ENCODE measurements around the gene ZRANB3. TPM values are rescaled to one million over a fixed set of nuclear protein-coding genes. Genes with fewer than 3 reads are reported as not detected.
"Not testable (repeated sequence)": the region's sequence is repeated elsewhere in the genome, so short reads cannot be mapped to it uniquely, and the experiment has no call there.

Gene ZRANB3
- total RNA-seq, 3 donors from 2014 or later, result 4.9 to 7.3 (median 5.0) TPM

- ATAC-seq, result no peak
- no peak overlapping the region for H3K4me3 ChIP-seq
- intact Hi-C loops (cut with DNase I, micrococcal nuclease), result no loop called here
Observed at GRCh38 chr2:135456431-135456830, 74.6 kb downstream of the ZRANB3 start.

GRCh38 chr2:135454608-135455007, 76.4 kb downstream of the ZRANB3 start:
- TF ChIP-seq CTCF (IDR thresholded peaks at IDR 0.05), result no peak
- H3K4me1 ChIP-seq (ENCODE audit: low read depth), result no peaks in the 10 kb centered on the region
- no peak for DNase-seq
- intact Hi-C loops (cut with DNase I, micrococcal nuclease), result no loop called here
- no peak overlapping the region for H3K4me3 ChIP-seq
- peaks cover 22% of the 10 kb centered on the region for H3K9me3 ChIP-seq
- H3K36me3 ChIP-seq (ENCODE audit: low read depth), result no peaks in the 10 kb centered on the region
- ATAC-seq, result no peak

More at GRCh38 chr2:135456431-135456830, 74.6 kb downstream of the ZRANB3 start:
- DNase-seq, result no peak
- Histone ChIP-seq H3K4me1 (ENCODE audit: low read depth) (no peaks in the 10 kb centered on the region), H3K9me3 (peaks cover 22% of the 10 kb centered on the region), H3K36me3 (ENCODE audit: low read depth) (no peaks in the 10 kb centered on the region)
- TF ChIP-seq CTCF (IDR thresholded peaks at IDR 0.05), result no peak

- H3K4me3 ChIP-seq; intact Hi-C loops (cut with DNase I, micrococcal nuclease); ATAC-seq; DNase-seq; H3K36me3 ChIP-seq (ENCODE audit: low read depth); H3K4me1 ChIP-seq (ENCODE audit: low read depth): not testable (repeated sequence)
- H3K9me3 ChIP-seq, result peaks cover 22% of the 10 kb centered on the region
Observed at GRCh38 chr2:135453027-135453426, 78.0 kb downstream of the ZRANB3 start.

GRCh38 chr2:135451966-135452365, 79.1 kb downstream of the ZRANB3 start:
- Histone ChIP-seq H3K4me3 (no peak overlapping the region), H3K36me3 (ENCODE audit: low read depth) (no peaks in the 10 kb centered on the region), H3K9me3 (peaks cover 22% of the 10 kb centered on the region), H3K4me1 (ENCODE audit: low read depth) (no peaks in the 10 kb centered on the region)
- intact Hi-C loops (cut with DNase I, micrococcal nuclease), result no loop called here
- DNase-seq (no peak), ATAC-seq (no peak)
- no peak for TF ChIP-seq CTCF (IDR thresholded peaks at IDR 0.05)

- intact Hi-C loops (cut with DNase I, micrococcal nuclease); H3K9me3 ChIP-seq; ATAC-seq; H3K4me1 ChIP-seq (ENCODE audit: low read depth); DNase-seq; H3K36me3 ChIP-seq (ENCODE audit: low read depth); H3K4me3 ChIP-seq: not testable (repeated sequence)
Observed at GRCh38 chr2:135443013-135443412, 88.0 kb downstream of the ZRANB3 start.

GRCh38 chr2:135435155-135435554, 95.9 kb downstream of the ZRANB3 start:
- H3K4me3 ChIP-seq; intact Hi-C loops (cut with DNase I, micrococcal nuclease); DNase-seq; H3K4me1 ChIP-seq (ENCODE audit: low read depth); H3K9me3 ChIP-seq; ATAC-seq; H3K36me3 ChIP-seq (ENCODE audit: low read depth): not testable (repeated sequence)

- H3K4me3 ChIP-seq, result no peak overlapping the region
- ATAC-seq (no peak), DNase-seq (no peak)
- TF ChIP-seq CTCF (IDR thresholded peaks at IDR 0.05), result no peak
- H3K9me3 ChIP-seq, result peaks cover 2% of the 10 kb centered on the region
- intact Hi-C loops (cut with DNase I, micrococcal nuclease), result no loop called here
- no peaks in the 10 kb centered on the region for H3K36me3 ChIP-seq (ENCODE audit: low read depth)
- no peaks in the 10 kb centered on the region for H3K4me1 ChIP-seq (ENCODE audit: low read depth)
Observed at GRCh38 chr2:135424849-135425248, 106.2 kb downstream of the ZRANB3 start.

All from mucosa of descending colon (tissue), 3 donors.